Epithelial cell of proximal tubule (primary cell): ENCODE measurements around the gene CAPN1. TPM values are rescaled to one million over a fixed set of nuclear protein-coding genes. Genes with fewer than 3 reads are reported as not detected.

Experiments used
- DNase-seq: peaks from one replicate; pipeline ENCODE4 v3.0.0-alpha.2; 2011; ENCODE audit warnings: low read depth
- H3K4me3 ChIP-seq: 2 replicates; pipeline ENCODE4 v1.5.1; 2011; ENCODE audit warnings: low read depth, mild to moderate bottlenecking, low read length
- total RNA-seq: library from RNA; depleted of rRNA; stranded (reverse); fragments of >200 nt; gene quantifications from 2 replicates; pipeline ENCODE4 v1.2.3, GENCODE V29; 2015
- TF ChIP-seq, protein P1 (sequence below): conservative IDR thresholded peaks from 2 replicates; pipeline ENCODE4 v1.5.1; 2012; ENCODE audit warnings: low read depth, mild to moderate bottlenecking, low read length

CAPN1 gene
- total RNA-seq, 1 donor from 2014 or later = 360 TPM

DNA sequence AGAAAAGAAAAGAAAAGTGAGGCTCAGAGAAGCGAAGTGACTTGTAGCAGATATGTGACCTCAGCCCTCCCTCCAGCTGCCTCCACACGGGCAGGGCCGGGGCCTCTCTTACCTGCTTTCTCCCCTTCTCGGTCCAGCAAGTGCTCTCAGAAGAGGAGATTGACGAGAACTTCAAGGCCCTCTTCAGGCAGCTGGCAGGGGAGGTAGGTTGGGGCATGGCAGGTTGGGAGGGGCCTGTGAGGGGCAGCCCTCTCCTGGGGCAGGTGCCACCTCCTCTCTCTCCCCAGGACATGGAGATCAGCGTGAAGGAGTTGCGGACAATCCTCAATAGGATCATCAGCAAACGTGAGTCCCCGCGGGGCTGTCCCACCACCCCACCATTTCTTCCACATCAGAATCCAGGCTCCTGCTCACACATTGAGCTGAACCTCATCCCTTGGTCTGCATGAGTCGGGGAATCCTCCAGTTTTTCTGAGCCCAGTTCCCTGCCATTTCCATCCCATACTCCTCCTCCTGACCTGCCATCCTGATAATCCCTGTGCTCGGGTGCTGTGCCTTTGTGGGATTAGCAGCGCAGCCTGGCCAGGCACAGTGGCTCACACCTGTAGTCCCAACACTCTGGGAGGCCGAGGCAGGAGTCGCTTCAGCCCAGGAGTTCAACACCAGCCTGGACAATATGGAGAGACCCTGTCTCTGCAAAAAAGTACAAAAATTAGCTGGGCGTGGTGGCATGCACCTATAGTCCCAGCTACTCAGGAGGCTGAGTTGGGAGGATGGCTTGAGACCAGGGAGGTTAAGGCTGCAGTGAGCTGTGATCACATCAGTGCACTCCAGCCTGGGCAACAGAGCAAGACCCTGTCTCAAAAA lies 26.4 kb downstream of the CAPN1 start:
- no peak for DNase-seq
- TF ChIP-seq, protein P1, sequence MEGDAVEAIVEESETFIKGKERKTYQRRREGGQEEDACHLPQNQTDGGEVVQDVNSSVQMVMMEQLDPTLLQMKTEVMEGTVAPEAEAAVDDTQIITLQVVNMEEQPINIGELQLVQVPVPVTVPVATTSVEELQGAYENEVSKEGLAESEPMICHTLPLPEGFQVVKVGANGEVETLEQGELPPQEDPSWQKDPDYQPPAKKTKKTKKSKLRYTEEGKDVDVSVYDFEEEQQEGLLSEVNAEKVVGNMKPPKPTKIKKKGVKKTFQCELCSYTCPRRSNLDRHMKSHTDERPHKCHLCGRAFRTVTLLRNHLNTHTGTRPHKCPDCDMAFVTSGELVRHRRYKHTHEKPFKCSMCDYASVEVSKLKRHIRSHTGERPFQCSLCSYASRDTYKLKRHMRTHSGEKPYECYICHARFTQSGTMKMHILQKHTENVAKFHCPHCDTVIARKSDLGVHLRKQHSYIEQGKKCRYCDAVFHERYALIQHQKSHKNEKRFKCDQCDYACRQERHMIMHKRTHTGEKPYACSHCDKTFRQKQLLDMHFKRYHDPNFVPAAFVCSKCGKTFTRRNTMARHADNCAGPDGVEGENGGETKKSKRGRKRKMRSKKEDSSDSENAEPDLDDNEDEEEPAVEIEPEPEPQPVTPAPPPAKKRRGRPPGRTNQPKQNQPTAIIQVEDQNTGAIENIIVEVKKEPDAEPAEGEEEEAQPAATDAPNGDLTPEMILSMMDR = no peak
- no peak overlapping the region for H3K4me3 ChIP-seq

GRCh38 chr11:65208785-65209710 lies 27.3 kb downstream of the CAPN1 start:
- no peak overlapping the region for H3K4me3 ChIP-seq
- TF ChIP-seq, protein P1 = no peak
- no peak for DNase-seq

GRCh38 chr11:65209711-65210360 lies 28.1 kb downstream of the CAPN1 start:
- TF ChIP-seq, protein P1 = no peak
- DNase-seq = no peak
- H3K4me3 ChIP-seq = no peak overlapping the region

DNA sequence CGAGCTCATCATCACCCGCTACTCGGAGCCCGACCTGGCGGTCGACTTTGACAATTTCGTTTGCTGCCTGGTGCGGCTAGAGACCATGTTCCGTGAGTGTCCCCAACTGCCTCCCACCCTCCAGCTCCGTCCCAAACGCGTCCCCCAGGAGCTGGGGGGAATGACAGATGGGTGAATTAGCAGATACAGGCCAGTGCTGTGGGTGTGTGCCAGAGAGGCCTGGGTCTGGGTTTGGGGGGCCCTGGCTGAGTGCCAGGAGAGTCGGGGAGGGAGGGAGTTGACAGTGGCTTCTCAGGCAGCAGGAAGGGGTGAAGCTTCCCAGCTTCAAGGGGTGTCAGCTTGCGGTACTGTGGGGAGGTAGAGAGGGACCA lies 28.6 kb downstream of the CAPN1 start:
- TF ChIP-seq, protein P1 = no peak
- no peak for DNase-seq

DNA sequence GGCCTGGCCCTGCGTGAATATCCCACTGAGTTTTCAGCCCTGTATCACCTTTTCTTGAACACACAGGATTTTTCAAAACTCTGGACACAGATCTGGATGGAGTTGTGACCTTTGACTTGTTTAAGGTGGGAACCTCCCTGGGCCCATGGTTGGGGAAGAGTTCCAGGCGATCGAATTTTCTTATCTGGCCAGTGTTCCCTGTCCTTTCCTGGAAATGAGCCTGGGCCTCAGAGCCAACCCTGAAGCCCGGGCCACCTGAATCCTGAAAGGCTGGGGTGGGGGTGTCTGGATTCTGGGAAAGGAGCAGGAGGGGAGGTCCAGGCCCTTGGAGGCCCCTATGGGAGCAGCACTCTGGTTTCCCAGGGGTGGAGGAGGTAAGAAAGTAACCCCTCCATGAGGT lies 29.0 kb downstream of the CAPN1 start:
- no peak overlapping the region for H3K4me3 ChIP-seq
- DNase-seq = no peak
- TF ChIP-seq, protein P1 = no peak

More for the DNA sequence above, 28.6 kb downstream of the CAPN1 start:
- H3K4me3 ChIP-seq = no peak overlapping the region

DNA sequence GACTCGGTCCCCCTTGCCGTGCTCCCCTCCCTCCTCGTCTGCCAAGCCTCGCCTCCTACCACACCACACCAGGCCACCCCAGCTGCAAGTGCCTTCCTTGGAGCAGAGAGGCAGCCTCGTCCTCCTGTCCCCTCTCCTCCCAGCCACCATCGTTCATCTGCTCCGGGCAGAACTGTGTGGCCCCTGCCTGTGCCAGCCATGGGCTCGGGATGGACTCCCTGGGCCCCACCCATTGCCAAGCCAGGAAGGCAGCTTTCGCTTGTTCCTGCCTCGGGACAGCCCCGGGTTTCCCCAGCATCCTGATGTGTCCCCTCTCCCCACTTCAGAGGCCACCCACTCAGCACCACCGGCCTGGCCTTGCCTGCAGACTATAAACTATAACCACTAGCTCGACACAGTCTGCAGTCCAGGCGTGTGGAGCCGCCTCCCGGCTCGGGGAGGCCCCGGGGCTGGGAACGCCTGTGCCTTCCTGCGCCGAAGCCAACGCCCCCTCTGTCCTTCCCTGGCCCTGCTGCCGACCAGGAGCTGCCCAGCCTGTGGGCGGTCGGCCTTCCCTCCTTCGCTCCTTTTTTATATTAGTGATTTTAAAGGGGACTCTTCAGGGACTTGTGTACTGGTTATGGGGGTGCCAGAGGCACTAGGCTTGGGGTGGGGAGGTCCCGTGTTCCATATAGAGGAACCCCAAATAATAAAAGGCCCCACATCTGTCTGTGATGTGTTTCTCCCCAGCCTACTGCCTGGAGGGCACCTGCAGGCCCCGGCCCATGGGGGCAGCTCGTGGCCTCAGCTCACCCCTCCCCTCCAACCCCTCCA lies 29.8 kb downstream of the CAPN1 start:
- H3K4me3 ChIP-seq = no peak overlapping the region
- TF ChIP-seq, protein P1 = no peak
- no peak for DNase-seq
